GM23338 (cell line): Measurements from ENCODE around the gene KRT8. TPM values are rescaled to one million over a fixed set of nuclear protein-coding genes. Genes with fewer than 3 reads are reported as not detected.

ENCODE experiments used
- ATAC-seq: fragments of 200-7000 bp; cut with Tn5 transposase; 3 replicates; pipeline ENCODE4 v1.9.1; 2020
- DNase-seq: peaks from one replicate; pipeline ENCODE4 v3.0.0-alpha.2; 2015; ENCODE audit warnings: low spot score
- H2AFZ ChIP-seq: fragments of 200-600 bp; sonication (generic); 2 replicates; pipeline ENCODE4 v1.8.0; 2016; ENCODE audit warnings: antibody characterized with exemption, mild to moderate bottlenecking, moderate library complexity
- H3F3A ChIP-seq: fragments of 200-600 bp; sonication (generic); replicated peaks from 2 replicates; pipeline ENCODE4 v1.8.0; 2017; ENCODE audit warnings: antibody characterized with exemption, mixed run types, low read depth
- H3K27ac ChIP-seq: fragments of 200-600 bp; sonication (generic); 2 replicates; pipeline ENCODE4 v1.6.1; 2016; ENCODE audit warnings: low read depth
- H3K27me3 ChIP-seq: fragments of 200-600 bp; sonication (generic); 2 replicates; pipeline ENCODE4 v1.8.0; 2016; ENCODE audit warnings: mild to moderate bottlenecking, mixed run types, moderate library complexity; ENCODE audit not compliant: insufficient read depth
- H3K36me3 ChIP-seq: fragments of 200-600 bp; sonication (generic); 2 replicates; pipeline ENCODE4 v1.8.0; 2016; ENCODE audit warnings: mild to moderate bottlenecking; ENCODE audit not compliant: insufficient read depth
- H3K4me1 ChIP-seq: fragments of 200-600 bp; sonication (generic); 2 replicates; pipeline ENCODE4 v1.8.0; 2016; ENCODE audit warnings: mild to moderate bottlenecking, moderate library complexity; ENCODE audit not compliant: insufficient read depth
- H3K4me2 ChIP-seq: fragments of 200-600 bp; sonication (generic); 2 replicates; pipeline ENCODE4 v1.7.1; 2017; ENCODE audit warnings: mixed run types
- H3K4me3 ChIP-seq: fragments of 200-600 bp; sonication (generic); 2 replicates; pipeline ENCODE4 v1.6.1; 2016; ENCODE audit warnings: mixed run types
- H3K79me2 ChIP-seq: fragments of 200-600 bp; sonication (generic); replicated peaks from 2 replicates; pipeline ENCODE4 v1.8.0; 2017; ENCODE audit warnings: mild to moderate bottlenecking; ENCODE audit not compliant: insufficient read depth
- H3K9me2 ChIP-seq: fragments of 200-600 bp; sonication (generic); 2 replicates; pipeline ENCODE4 v1.8.0; 2017; ENCODE audit not compliant: insufficient read depth
- H4K20me1 ChIP-seq: fragments of 200-600 bp; sonication (generic); replicated peaks from 2 replicates; pipeline ENCODE4 v1.8.0; 2017; ENCODE audit warnings: mild to moderate bottlenecking; ENCODE audit not compliant: insufficient read depth
- H3K27ac Mint-ChIP-seq: 2 replicates; pipeline ENCODE4 v1.8.0; 2020; ENCODE audit warnings: inconsistent platforms, mild to moderate bottlenecking, moderate library complexity, mixed read lengths
- H3K27me3 Mint-ChIP-seq: 3 replicates; pipeline ENCODE4 v1.8.0; 2022; ENCODE audit warnings: low read depth, mild to moderate bottlenecking, moderate library complexity, mixed read lengths, inconsistent platforms; ENCODE audit not compliant: insufficient read depth, poor library complexity
- H3K36me3 Mint-ChIP-seq: 3 replicates; pipeline ENCODE4 v1.8.0; 2021; ENCODE audit warnings: low read depth, mild to moderate bottlenecking, inconsistent platforms, moderate library complexity, mixed read lengths
- H3K4me1 Mint-ChIP-seq: 3 replicates; pipeline ENCODE4 v1.8.0; 2020; ENCODE audit warnings: mild to moderate bottlenecking, inconsistent platforms, mixed read lengths
- H3K4me3 Mint-ChIP-seq: 3 replicates; pipeline ENCODE4 v1.8.0; 2021; ENCODE audit warnings: moderate library complexity, mild to moderate bottlenecking, inconsistent platforms, mixed read lengths
- H3K9me3 Mint-ChIP-seq: 3 replicates; pipeline ENCODE4 v1.8.0; 2020; ENCODE audit warnings: moderate library complexity, mild to moderate bottlenecking, inconsistent platforms, mixed read lengths
- EZH2phosphoT487 ChIP-seq: fragments of 200-600 bp; sonication (generic); IDR thresholded peaks from one replicate; pipeline ENCODE4 v1.8.1; 2018; ENCODE audit warnings: antibody characterized with exemption; ENCODE audit not compliant: unreplicated experiment
- JUNB ChIP-seq: IDR thresholded peaks from one replicate; pipeline ENCODE4 v1.6.1; 2016; ENCODE audit warnings: antibody characterized with exemption; ENCODE audit not compliant: unreplicated experiment
- POLR2AphosphoS5 ChIP-seq: IDR thresholded peaks from 2 replicates; pipeline ENCODE4 v1.6.1; 2016; ENCODE audit warnings: antibody characterized with exemption, low read depth
- REST ChIP-seq: IDR thresholded peaks from one replicate; pipeline ENCODE4 v1.6.1; 2018; ENCODE audit warnings: antibody characterized with exemption; ENCODE audit not compliant: unreplicated experiment
- STAT1 ChIP-seq: IDR thresholded peaks from one replicate; pipeline ENCODE4 v1.6.1; 2016; ENCODE audit warnings: antibody characterized with exemption; ENCODE audit not compliant: unreplicated experiment
- polyA plus RNA-seq: library from polyadenylated mRNA; unstranded; fragments of >200 nt; fragmentation: Nextera tagmentation; extraction: Ambion mirVana; gene quantifications from 2 replicates; pipeline ENCODE4 v1.2.1, GENCODE V29; 2016
- total RNA-seq: library from RNA; depleted of rRNA; stranded (reverse); fragments of >200 nt; shearing (Covaris generic); gene quantifications from 2 replicates; pipeline ENCODE4 v1.2.3, GENCODE V29; 2014
- TF ChIP-seq, protein P1 (sequence below): fragments of 250-450 bp; sonication (Bioruptor Pico); IDR thresholded peaks from 2 replicates; pipeline ENCODE4 v1.5.0; 2020; ENCODE audit warnings: mild to moderate bottlenecking, moderate library complexity

The KRT8 gene
- total and polyA plus RNA-seq, 2 experiments from 2014 or later = 250 to 322 TPM

- TF ChIP-seq, protein P1, sequence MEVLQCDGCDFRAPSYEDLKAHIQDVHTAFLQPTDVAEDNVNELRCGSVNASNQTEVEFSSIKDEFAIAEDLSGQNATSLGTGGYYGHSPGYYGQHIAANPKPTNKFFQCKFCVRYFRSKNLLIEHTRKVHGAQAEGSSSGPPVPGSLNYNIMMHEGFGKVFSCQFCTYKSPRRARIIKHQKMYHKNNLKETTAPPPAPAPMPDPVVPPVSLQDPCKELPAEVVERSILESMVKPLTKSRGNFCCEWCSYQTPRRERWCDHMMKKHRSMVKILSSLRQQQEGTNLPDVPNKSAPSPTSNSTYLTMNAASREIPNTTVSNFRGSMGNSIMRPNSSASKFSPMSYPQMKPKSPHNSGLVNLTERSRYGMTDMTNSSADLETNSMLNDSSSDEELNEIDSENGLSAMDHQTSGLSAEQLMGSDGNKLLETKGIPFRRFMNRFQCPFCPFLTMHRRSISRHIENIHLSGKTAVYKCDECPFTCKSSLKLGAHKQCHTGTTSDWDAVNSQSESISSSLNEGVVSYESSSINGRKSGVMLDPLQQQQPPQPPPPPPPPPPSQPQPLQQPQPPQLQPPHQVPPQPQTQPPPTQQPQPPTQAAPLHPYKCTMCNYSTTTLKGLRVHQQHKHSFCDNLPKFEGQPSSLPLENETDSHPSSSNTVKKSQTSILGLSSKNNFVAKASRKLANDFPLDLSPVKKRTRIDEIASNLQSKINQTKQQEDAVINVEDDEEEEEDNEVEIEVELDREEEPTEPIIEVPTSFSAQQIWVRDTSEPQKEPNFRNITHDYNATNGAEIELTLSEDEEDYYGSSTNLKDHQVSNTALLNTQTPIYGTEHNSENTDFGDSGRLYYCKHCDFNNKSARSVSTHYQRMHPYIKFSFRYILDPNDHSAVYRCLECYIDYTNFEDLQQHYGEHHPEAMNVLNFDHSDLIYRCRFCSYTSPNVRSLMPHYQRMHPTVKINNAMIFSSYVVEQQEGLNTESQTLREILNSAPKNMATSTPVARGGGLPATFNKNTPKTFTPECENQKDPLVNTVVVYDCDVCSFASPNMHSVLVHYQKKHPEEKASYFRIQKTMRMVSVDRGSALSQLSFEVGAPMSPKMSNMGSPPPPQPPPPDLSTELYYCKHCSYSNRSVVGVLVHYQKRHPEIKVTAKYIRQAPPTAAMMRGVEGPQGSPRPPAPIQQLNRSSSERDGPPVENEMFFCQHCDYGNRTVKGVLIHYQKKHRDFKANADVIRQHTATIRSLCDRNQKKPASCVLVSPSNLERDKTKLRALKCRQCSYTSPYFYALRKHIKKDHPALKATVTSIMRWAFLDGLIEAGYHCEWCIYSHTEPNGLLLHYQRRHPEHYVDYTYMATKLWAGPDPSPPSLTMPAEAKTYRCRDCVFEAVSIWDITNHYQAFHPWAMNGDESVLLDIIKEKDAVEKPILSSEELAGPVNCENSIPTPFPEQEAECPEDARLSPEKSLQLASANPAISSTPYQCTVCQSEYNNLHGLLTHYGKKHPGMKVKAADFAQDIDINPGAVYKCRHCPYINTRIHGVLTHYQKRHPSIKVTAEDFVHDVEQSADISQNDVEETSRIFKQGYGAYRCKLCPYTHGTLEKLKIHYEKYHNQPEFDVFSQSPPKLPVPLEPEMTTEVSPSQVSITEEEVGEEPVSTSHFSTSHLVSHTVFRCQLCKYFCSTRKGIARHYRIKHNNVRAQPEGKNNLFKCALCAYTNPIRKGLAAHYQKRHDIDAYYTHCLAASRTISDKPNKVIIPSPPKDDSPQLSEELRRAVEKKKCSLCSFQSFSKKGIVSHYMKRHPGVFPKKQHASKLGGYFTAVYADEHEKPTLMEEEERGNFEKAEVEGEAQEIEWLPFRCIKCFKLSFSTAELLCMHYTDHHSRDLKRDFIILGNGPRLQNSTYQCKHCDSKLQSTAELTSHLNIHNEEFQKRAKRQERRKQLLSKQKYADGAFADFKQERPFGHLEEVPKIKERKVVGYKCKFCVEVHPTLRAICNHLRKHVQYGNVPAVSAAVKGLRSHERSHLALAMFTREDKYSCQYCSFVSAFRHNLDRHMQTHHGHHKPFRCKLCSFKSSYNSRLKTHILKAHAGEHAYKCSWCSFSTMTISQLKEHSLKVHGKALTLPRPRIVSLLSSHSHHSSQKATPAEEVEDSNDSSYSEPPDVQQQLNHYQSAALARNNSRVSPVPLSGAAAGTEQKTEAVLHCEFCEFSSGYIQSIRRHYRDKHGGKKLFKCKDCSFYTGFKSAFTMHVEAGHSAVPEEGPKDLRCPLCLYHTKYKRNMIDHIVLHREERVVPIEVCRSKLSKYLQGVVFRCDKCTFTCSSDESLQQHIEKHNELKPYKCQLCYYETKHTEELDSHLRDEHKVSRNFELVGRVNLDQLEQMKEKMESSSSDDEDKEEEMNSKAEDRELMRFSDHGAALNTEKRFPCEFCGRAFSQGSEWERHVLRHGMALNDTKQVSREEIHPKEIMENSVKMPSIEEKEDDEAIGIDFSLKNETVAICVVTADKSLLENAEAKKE (CRISPR knock-in tag) = no peak
- TF ChIP-seq REST = no peak
- TF ChIP-seq JUNB = no peak
Measured at GRCh38 chr12:52877242-52877641, 27.6 kb downstream of the KRT8 start (continued).

DNA sequence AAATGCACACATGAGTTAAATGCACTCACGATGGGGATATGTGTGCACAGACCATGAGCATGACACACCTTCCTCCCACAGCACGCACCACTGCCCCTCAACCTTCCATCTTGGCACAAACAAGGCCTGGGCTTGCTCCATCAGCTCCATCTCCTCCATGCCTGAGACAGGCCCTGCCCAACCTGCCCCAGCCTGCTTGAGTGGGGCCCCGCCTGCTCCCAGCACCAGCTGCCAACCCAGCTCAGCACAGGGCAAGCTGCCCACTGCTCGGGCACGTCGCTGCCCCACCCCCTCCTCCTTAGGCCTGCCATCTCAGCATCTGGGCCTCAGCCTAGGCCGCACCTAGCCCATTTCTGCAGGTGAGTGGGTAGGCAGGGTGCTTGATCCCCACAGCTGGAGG lies 28.5 kb downstream of the KRT8 start:
- Histone ChIP-seq H3K36me3 (no peaks in the 10 kb centered on the region), H3K4me2 (no peak overlapping the region), H3K79me2 (no peaks in the 10 kb centered on the region), H3K4me1 (no peaks in the 10 kb centered on the region; the same call in 1 of the 2 replicates), H3K27me3 (peaks cover 26% of the 10 kb centered on the region), H4K20me1 (no peaks in the 10 kb centered on the region), H2AFZ (no peak overlapping the region), H3K27ac (no peak overlapping the region), H3K4me3 (no peak overlapping the region), H3K9me2 (no peaks in the 10 kb centered on the region), H3F3A (peaks cover 3% of the 10 kb centered on the region; the same call in 1 of the 2 replicates)
- H3K27ac Mint-ChIP-seq = no peak overlapping the region
- DNase-seq = no peak
- H3K4me1 Mint-ChIP-seq = peaks cover 29% of the 10 kb centered on the region
- no peaks in the 10 kb centered on the region for H3K9me3 Mint-ChIP-seq
- no peak overlapping the region for H3K4me3 Mint-ChIP-seq
- peaks cover 13% of the 10 kb centered on the region for H3K27me3 Mint-ChIP-seq
- no peaks in the 10 kb centered on the region for H3K36me3 Mint-ChIP-seq
- no peak for ATAC-seq
- TF ChIP-seq EZH2phosphoT487 (no peak), JUNB (no peak), STAT1 (no peak), POLR2AphosphoS5 (no peak)
- TF ChIP-seq, protein P1 (CRISPR knock-in tag) = no peak
